HG03108 (cell line): Measurements from ENCODE around the gene CLTCL1.
"Not testable (repeated sequence)": the region's sequence is repeated elsewhere in the genome, so short reads cannot be mapped to it uniquely, and the experiment has no call there.

ENCODE experiments used
- ATAC-seq: cut with Tn5 transposase; IDR thresholded peaks from one replicate; pipeline ENCODE4 v1.9.1; 2021; ENCODE audit warnings: moderate library complexity; ENCODE audit not compliant: unreplicated experiment

The CLTCL1 gene

GRCh38 chr22:19256362-19256761 lies 35.2 kb downstream of the CLTCL1 start:
- not testable (repeated sequence) for ATAC-seq

GRCh38 chr22:19253143-19253542 lies 38.4 kb downstream of the CLTCL1 start:
- ATAC-seq = no peak

- no peak for ATAC-seq
Measured at GRCh38 chr22:19244600-19245352, 46.7 kb downstream of the CLTCL1 start.

- ATAC-seq = no peak
Measured at GRCh38 chr22:19242699-19243098, 48.8 kb downstream of the CLTCL1 start.

- no peak for ATAC-seq
Measured at GRCh38 chr22:19241593-19241906, 50.0 kb downstream of the CLTCL1 start.

GRCh38 chr22:19240813-19241592 lies 50.5 kb downstream of the CLTCL1 start:
- no peak for ATAC-seq

GRCh38 chr22:19239464-19239863 lies 52.1 kb downstream of the CLTCL1 start:
- ATAC-seq = no peak

- no peak for ATAC-seq
Measured at GRCh38 chr22:19238900-19239299, 52.6 kb downstream of the CLTCL1 start.

- ATAC-seq = no peak
Measured at GRCh38 chr22:19235874-19236273, 55.6 kb downstream of the CLTCL1 start.

- no peak for ATAC-seq
Measured at GRCh38 chr22:19234126-19234896, 57.2 kb downstream of the CLTCL1 start.

- ATAC-seq = no peak
Measured at GRCh38 chr22:19233189-19233661, 58.3 kb downstream of the CLTCL1 start.

- no peak for ATAC-seq
Measured at GRCh38 chr22:19232623-19233022, 58.9 kb downstream of the CLTCL1 start.

GRCh38 chr22:19231986-19232385 lies 59.5 kb downstream of the CLTCL1 start:
- ATAC-seq = no peak

- no peak for ATAC-seq
Measured at GRCh38 chr22:19229600-19229999, 61.9 kb downstream of the CLTCL1 start.

- ATAC-seq = no peak
Measured at GRCh38 chr22:19228179-19228578, 63.3 kb downstream of the CLTCL1 start.

GRCh38 chr22:19226428-19226827 lies 65.1 kb downstream of the CLTCL1 start:
- ATAC-seq = no peak

- ATAC-seq = no peak
Measured at GRCh38 chr22:19225560-19225959, 66.0 kb downstream of the CLTCL1 start.

GRCh38 chr22:19224985-19225384 lies 66.5 kb downstream of the CLTCL1 start:
- no peak for ATAC-seq

- ATAC-seq = no peak
Measured at GRCh38 chr22:19224557-19224956, 67.0 kb downstream of the CLTCL1 start.

GRCh38 chr22:19223617-19224016 lies 67.9 kb downstream of the CLTCL1 start:
- ATAC-seq = no peak

- no peak for ATAC-seq
Measured at GRCh38 chr22:19223110-19223509, 68.4 kb downstream of the CLTCL1 start.
